Hematopoietic multipotent progenitor cell (in vitro differentiated cells): ENCODE data around the gene ABCA5. TPM values are rescaled to one million over a fixed set of nuclear protein-coding genes. Genes with fewer than 3 reads are reported as not detected.

Experiments
- DNase-seq, 3 donors: peaks; one replicate each; pipeline ENCODE4 v3.0.0-alpha.2; 2011 to 2015; ENCODE audit warnings: low read depth in 2 of 3, low spot score in 2 of 3
- total RNA-seq: library from RNA; depleted of rRNA; stranded (reverse); fragments of >200 nt; gene quantifications from one replicate; pipeline ENCODE4 v1.2.3, GENCODE V29; 2012

The ABCA5 gene
- total RNA-seq, 1 donor: 9.2 TPM

DNA sequence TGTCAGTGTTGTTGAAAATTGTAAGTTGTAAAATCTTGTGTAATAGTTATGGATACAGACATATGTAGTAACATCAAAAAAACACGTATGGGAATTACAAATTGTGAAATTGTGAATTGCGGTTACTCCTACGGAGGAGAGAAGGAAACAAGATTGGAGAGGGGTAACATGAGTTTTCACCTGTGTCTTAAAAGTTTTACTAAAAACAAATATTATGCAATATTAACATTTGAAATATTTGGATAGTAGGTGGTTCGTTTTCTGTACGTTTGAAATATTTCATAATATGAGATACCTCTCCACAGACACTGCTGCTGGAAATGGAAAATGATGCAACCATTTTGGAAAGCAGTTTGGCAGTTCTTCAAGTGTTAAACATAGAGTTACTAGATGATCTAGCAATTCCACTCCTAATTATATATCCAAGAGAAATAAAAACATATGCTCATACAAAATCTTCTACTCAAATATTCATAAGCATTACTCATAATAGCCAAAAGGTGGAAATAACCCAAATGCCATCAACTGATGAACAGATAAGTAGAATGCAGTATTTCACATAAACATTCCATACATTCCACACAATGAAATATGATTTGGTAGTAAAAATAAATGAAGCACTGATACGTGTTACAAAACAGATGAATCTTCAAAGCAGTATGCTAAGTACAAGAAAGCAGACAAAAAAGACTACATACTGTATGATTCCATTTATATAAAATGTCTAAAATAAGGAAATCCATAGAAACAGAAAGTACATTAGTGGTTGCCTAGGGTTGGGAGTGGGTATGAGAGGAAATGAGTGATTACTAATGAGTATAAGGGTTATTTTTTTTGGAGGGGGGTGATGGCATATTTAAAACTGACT, 57.6 kb downstream of the ABCA5 start:
- no peak for DNase-seq

DNA sequence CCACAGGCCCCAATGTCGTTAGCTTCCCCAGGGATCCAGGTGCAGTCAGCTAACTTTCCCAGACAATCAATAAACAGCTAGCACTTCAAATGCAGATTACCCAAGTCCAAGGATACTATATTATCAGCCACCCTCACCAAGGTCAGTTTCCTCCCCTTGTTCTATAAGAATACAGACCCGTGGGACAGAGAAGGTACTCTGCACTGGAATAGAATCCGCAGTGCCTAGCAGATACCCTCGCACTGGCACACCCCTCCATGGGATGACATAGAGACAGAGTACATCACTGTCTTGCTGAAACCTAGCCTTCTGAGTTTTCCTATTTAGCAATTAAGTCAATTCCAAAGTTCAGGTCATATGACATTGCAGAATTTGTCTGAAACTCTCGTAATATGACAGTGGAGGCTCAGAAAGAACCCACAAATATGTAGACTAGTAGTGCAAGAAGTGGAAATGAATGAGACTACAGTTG, 58.4 kb downstream of the ABCA5 start:
- no peak for DNase-seq

DNA sequence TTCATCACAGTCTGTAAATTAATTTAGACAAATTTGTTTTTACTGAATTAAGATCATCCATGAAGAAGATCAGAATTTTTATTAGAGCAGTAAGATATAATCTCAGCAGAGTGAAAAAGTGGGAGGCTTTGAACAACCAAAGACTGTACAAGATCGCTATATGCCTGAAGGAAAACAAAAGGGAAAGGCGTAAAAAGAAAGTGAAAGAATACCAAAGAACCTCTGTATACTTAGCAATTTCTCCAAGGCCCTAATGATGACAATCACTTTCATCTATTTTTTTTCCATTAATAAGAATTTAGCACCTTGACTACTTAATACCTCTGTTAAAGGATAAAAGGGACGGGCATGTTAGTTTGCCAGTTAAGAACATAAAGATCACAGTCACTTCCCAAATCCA, 59.7 kb downstream of the ABCA5 start:
- DNase-seq: no peak

DNA sequence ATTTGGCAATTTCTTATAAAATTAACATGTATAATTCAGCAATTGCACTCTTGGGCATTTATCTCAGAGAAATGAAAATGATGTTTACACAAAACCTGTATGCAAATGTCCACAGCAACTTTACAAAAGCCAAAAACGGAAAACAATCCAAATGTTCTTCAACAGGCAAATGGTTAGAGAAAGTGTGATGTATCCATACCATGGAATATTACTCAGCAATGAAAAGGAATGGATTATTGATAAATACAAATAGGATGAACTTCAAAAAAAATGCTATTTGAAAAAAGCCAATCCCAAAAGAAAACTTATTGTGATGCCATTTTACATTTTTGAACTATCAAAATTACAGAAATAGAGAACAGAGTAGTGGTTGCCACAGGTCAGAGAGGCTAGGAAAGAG, 61.1 kb downstream of the ABCA5 start:
- no peak for DNase-seq

DNA sequence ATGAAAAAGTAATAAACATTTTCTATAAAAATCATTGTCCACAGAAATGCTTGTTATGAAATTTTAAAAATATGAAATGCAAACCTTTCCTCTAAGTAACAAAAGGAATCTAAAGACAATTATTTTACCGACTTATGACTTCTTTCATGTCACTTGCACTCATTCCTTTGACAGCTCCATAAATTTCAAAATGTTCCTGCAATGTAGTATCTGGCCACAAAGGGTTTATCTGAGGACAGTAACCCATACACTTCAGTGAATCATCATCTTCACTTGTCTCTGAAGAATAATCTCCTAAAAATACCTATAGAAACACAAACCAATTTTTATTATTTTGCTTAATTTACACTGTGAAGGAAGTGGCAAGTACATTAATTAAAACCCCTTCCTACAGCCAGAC, 72.7 kb downstream of the ABCA5 start:
- DNase-seq: no peak

DNA sequence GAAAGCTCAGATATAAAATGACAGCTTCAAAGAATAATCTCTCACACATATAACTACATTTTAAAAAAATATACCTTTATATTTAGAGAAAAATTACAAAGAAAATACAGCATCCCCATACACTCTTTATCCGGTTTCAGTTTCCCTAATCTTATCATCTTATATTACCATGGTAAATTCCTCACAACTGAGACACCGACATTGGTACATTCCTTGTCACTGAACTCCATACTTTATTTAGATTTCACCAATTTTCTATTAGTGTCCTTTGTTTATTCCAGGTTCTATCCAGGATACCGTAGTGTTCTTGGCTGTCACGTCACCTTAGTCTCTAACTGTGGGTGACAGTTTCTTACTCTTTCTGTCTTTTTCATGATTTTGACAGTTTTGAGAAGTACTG, 76.3 kb downstream of the ABCA5 start:
- DNase-seq: no peak

DNA sequence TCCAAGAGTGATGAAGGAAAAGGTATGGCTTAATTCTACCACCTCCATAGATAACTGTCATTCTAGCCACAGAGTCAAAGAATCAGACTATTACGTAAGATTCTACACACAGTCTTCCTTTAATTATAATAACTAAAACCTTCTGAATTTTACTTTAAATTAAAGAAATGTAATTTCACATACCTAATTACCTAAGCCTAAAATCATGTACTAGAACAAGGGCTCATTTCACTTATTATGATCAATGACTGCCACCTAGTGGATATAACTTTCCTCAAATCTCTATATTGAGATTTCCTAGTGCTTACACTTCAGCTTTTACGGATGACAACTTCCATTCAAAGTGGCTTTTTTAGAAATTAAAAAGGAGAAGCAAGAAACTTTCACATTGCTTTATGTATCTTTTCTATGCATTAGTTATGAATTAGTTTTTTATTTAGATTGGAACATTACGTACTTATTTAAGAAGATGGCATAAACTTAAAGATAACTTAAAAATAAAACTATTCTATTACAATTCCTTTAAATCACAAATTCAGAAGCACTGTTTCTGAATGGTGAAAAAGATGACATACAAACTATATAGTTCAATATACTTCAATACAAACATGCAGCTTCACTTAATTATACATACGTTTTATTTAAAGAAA, 80.1 kb downstream of the ABCA5 start:
- peak; percentile 3 to 75 (median 38) for DNase-seq

DNA sequence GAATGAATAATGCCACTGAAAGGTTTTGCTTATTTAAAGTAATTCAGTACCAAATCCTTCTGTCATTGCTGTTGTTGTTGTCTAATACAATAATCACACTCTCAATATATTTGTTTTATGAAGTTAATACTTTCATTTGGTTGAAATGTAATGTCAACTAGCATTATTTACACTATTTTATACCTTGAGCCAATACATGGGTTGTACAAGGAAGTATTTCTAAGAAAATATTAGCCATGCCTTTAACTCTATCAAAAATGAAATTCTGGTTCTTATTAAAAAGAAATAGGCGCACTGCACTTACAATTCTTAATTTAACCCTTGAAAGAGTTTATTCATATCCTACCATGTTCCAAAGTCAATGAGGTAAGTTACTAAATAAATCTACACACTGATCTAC, 80.7 kb downstream of the ABCA5 start:
- DNase-seq: no peak

DNA sequence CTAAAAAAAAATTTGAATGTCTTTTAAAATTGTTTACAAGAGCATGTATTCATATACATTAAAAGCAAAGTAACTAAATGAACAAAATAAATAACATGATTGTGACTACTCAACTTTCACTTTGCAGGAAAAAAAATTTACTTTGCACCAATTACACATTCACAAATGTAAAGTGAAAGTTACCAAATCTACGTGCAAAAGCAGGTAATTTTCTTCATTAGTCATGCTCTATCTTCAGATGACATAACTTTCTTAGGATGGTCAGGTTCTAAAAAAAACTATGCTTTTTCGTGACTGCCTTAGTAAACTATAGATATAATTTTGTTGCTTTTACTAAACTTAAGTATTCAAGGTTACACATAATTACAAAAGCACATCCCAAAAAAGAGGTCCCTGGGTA, 81.3 kb downstream of the ABCA5 start:
- no peak for DNase-seq

DNA sequence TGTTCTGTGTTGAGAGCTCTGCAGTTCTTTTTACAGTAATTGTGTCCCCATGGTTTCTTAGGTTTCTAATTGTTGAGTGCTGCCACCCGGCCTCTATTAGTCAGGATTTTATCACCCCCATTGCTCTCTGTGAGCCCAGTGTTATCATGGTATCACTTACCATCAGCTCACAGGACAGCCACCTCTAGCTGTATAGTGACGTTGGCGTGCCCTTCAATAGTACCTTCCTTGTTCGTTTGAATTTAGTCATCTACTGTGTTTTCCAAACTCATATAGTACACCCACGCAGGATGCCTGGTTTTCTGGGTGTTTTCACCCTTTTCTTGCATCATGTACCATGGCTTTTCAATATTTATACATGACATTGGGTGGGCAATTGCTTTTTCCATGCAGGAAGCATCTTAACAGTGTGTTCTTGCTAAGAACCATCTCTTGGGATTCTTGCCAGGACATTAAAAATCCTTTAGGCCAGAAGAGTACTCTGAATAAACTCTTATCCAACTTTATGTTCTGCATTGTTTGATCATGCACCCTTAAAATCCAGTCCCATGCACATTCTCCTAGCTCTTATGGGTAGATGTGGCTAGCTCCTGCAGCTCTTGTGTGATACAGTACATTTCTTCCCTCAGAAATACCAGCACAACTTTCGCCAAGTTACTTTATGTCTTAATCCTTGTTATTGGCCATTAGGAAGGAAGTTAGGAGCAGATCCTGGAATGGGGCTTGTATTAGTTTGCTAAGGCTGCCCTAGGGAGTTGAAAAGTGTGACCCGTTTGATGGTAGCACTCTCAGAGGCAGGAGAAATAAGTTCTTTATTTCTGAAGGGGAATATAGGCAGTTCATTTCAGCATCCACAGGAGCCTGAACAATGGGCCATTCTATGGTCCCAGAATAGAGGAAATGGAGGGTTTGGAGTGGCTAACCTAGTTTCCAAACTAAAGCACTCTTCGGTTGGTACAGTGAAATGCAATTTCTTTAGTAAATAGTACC, 87.0 kb downstream of the ABCA5 start:
- no peak for DNase-seq

DNA sequence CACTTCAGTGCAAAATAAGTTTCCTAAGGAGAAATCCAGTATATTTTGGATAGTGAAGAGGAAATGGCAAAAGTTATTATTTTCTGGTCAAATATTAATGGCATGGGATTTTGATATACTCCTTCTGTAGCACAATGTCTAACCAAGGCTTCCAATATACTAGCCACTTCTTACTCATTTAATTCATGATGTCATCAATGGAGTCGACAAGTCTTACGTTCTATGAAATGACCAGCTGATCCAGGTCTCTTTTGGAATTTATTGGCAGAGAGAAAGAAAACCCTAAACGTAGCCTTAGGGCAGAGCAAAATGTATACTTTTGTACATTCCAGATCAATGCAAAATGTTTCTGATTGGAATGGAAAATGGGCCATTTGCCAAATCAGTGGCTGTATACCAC, 90.0 kb downstream of the ABCA5 start:
- no peak for DNase-seq

DNA sequence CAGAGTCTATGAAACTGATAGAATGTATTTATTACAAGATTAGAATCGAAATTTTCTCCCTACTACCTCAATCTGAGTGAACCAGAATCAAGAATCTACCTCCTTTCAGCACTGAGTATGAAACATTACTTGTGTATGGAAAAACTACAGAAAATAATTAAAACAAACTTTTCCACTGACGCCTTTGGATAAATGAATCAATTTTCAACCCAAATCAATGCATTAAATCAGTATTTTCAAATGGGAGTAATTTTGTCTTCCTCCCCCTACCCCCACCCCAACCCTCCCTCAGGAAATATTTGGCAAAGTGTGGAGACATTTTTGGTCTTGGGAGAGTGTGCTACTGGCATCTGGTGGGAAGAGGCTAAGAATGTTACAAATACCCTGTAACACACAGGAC, 90.5 kb downstream of the ABCA5 start:
- DNase-seq: no peak

DNA sequence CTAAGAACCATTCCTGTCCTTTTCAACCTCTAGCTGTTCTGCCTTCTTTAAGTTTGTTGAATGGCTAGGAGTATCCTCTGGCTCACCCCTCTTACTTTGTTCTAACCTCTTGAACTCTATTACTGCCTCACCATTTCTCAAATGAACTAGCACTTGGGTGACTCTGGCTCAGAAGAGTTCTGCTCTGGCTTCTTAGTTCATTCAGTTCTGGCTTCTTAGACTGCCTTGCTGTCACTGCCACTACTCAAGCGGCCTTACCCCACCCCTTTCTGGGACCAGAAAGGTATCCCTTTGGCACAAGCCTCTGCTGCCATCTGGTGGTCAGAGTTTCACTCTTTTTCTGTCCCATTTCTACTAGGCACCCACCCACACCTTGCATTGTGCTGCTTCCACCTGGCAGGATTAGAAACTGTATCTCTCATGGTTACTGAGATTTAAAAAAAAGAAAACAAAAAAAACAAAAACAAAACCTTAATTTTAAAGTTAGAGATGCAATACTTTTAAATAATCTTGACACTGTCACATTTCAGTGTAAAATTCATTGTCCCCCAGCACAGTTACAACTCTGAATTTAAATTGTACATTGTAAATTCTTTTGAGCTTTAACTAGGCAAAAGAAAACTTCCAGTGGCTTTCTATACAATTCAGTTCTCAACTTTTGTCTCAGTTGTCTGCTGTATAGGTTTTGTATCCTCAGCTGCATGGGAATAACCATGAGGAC, 91.4 kb downstream of the ABCA5 start:
- peak; percentile 4 to 96 (median 85) for DNase-seq

DNA sequence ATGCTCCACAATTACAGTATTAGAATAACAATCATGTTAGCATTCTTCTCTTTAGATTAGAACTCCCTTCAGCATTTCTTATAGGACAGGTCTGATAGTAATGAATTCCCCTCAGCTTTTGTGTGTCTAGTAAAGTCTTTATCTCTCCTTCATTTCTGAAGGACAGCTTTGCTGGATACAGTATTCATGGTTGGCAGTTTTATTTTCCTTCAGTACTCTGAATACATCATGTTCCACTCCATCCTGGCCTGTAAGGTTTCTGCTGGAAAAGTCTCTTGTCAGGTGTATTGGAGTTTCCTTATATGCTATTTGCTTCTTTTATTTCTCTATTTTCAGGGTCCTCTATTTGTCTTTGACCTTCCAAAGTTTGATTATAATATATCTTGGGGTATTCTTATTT, 94.3 kb downstream of the ABCA5 start:
- peak in 1 of 3 donors; percentile 32 for DNase-seq

DNA sequence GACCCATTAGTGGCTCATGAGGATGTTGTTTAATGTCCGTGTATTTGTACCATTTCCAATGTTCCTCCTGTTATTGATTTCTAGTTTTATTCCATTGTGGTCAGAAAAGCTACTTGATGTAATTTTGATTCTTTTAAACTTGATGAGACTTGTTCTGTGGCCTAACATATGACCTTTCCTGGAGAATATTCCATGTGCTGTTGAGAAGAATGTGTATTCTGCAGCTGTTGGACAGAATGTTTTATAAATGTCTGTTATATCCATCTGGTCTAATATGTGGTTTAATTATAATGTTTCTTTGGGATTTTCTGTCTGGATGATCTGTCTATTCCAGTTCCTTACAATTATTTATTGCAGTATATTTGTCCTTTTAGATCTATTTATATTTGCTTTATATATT, 95.4 kb downstream of the ABCA5 start:
- no peak for DNase-seq

DNA sequence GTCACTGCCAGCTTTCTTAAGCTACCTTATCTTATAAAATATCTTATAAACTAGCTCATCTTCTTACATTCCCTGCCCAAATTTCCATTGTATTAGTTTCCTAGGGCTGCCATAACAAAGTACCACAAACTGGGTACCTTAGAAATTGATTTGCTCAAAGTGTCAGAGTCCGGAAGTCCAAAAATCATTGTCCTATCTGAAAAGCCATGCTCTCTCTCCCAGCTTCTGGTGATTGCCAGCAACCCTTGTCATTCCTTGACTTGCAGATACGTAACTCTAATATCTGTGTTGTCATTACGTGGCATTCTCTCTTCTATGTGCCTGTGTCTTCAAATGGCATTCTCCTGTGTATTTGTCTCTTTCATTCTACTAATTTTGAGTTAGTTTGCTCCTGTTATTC, 96.0 kb downstream of the ABCA5 start:
- no peak for DNase-seq

DNA sequence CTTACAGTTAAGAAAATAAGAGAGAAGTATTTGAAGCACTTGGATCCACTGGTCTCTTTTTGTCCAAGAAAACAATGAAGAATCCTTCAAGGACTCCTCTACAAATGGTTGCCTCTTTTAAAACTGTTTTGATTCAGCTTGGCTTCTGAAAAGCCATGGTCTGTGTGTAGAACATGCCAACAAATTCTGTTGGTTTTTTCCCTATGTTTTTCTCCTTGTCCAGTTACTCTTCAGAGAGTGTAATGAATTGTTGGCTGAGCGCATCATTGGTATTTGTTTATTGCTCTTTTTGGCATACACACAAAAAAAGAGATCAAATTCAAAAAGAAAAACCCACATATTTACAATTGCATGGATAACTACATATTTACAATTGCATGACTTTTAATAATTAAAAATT, 98.4 kb downstream of the ABCA5 start, which contains the start of gene ABCA10:
ABCA10 (minus strand) TSS at position 249 of the 400 bp plus-strand sequence. CDS start 3,466 bp downstream, outside the sequence.
- no peak for DNase-seq

DNA sequence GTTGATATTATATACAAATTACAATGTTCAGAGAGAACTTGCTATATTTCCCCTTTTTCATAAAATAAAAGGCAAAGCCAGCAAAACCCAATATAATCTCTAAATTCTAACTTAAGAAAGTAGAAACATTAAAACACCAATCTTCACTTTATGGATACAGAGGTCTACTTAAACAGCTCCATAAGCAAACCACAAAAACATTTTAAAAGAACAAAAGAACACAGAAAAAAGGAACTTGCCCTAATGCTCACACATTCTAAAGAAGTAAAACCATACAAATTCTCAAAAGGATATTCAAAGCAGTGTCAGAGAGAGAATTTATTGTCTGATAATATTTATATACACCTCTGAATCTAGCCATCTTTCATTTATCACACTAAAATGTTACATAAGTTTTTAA, 98.9 kb downstream of the ABCA5 start:
- DNase-seq: peak in 1 of 3 donors; percentile 26

DNA sequence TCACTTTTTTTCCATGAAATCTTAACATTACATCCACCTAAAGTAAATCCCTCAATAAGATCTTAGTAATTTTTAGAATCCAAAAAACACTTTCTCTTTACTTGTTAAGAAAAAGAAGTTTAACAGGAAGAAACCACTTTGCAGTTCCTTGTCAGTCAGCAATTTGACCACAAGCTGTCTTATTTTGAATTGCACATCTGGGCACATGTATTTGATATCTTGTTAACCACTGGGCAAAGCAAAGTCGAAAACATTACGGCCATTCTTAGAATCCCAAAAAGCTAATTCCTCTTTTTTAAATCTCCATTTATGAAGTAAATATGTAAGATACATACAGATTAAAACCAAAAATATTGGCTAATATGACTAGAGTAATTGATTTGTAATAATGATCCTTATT, 99.4 kb downstream of the ABCA5 start:
- DNase-seq: peak in 1 of 3 donors; percentile 63

DNA sequence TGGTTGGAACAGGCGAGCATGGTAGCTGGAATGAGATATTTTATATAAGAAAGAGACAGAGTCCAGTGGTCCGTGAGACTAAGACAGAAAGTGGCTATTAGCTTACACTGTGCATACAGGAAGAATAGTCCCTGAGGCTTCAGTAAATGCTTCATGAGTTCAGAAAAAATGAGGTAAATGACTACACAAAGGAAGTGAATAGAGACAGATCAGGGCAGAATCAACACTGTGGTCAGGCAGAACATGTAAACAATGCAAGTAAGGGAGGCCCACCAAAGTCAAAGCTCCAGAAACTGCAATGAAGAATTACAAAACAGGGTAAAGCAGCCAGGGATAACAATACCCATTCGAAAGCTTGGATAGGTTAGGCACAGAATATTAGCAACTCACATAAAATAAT, 103.1 kb downstream of the ABCA5 start:
- DNase-seq: no peak
